SU-DHL-6 (cell line): ENCODE data around the gene GMPPA.

ENCODE experiments used
- H2AFZ ChIP-seq: fragments of 200-600 bp; sonication (generic); 2 replicates; pipeline ENCODE4 v1.6.1; 2014; ENCODE audit warnings: low read depth, mild to moderate bottlenecking, moderate library complexity, mixed read lengths, antibody characterized with exemption, low read length; ENCODE audit not compliant: severe bottlenecking
- H3F3A ChIP-seq: fragments of 200-600 bp; shearing (Covaris generic); 2 replicates; pipeline ENCODE4 v1.6.0; 2016; ENCODE audit warnings: antibody characterized with exemption, mild to moderate bottlenecking; ENCODE audit not compliant: insufficient read depth
- H3K27ac ChIP-seq: fragments of 200-600 bp; sonication (generic); 2 replicates; pipeline ENCODE4 v1.5.1; 2016; ENCODE audit warnings: low read depth, mild to moderate bottlenecking, low read length, moderate library complexity, mixed read lengths
- H3K27me3 ChIP-seq: fragments of 200-600 bp; sonication (generic), shearing (Covaris generic); 2 replicates; pipeline ENCODE4 v1.6.0; 2014; ENCODE audit warnings: mild to moderate bottlenecking, low read length
- H3K36me3 ChIP-seq: fragments of 200-600 bp; sonication (generic); 2 replicates; pipeline ENCODE4 v1.6.1; 2014; ENCODE audit warnings: mild to moderate bottlenecking, low read length, mixed read lengths
- H3K4me2 ChIP-seq: fragments of 300-600, 200-600 bp; shearing (Covaris generic), sonication (generic); 2 replicates; pipeline ENCODE4 v1.6.0; 2014; ENCODE audit warnings: low read length, low read depth, mild to moderate bottlenecking; ENCODE audit not compliant: poor library complexity, severe bottlenecking
- H3K4me3 ChIP-seq: fragments of 200-600 bp; sonication (generic); 2 replicates; pipeline ENCODE4 v1.5.1; 2014; ENCODE audit warnings: antibody characterized with exemption, low read length, mild to moderate bottlenecking, mixed read lengths; ENCODE audit not compliant: insufficient read depth, poor library complexity, severe bottlenecking
- H3K79me2 ChIP-seq: fragments of 200-600 bp; sonication (generic); 2 replicates; pipeline ENCODE4 v1.6.1; 2014; ENCODE audit warnings: mild to moderate bottlenecking, low read length, moderate library complexity; ENCODE audit not compliant: insufficient read depth
- H3K9ac ChIP-seq: fragments of 200-600 bp; sonication (generic); 2 replicates; pipeline ENCODE4 v1.7.0; 2014; ENCODE audit warnings: mild to moderate bottlenecking, low read length
- H3K9me2 ChIP-seq: fragments of 200-600 bp; sonication (generic); replicated peaks from 2 replicates; pipeline ENCODE4 v1.6.1; 2014; ENCODE audit warnings: low read length; ENCODE audit not compliant: insufficient read depth
- H3K9me3 ChIP-seq: fragments of 200-600 bp; sonication (generic); 2 replicates; pipeline ENCODE4 v1.6.1; 2014; ENCODE audit warnings: low read length, mixed read lengths; ENCODE audit not compliant: insufficient read depth
- H4K20me1 ChIP-seq: fragments of 200-600 bp; sonication (generic); 2 replicates; pipeline ENCODE4 v1.6.1; 2014; ENCODE audit warnings: low read depth, mild to moderate bottlenecking, antibody characterized with exemption, low read length, moderate library complexity, mixed read lengths
- EZH2phosphoT487 ChIP-seq: fragments of 200-600 bp; sonication (generic), shearing (Covaris generic); conservative IDR thresholded peaks from 2 replicates; pipeline ENCODE4 v1.6.1; 2018; ENCODE audit warnings: mild to moderate bottlenecking, antibody characterized with exemption, low read length, moderate library complexity, mixed read lengths
- TF ChIP-seq, protein P1 (sequence below): fragments of 200-600 bp; sonication (generic); IDR thresholded peaks from one replicate; pipeline ENCODE4 v1.5.1; 2017; ENCODE audit warnings: antibody characterized with exemption, mild to moderate bottlenecking, low read length, moderate library complexity; ENCODE audit not compliant: insufficient read depth, poor library complexity, severe bottlenecking

Gene GMPPA

GRCh38 chr2:219506802-219507526 lies 8.3 kb downstream of the GMPPA start:
- Histone ChIP-seq H4K20me1 (no peaks in the 10 kb centered on the region), H3K79me2 (no peaks in the 10 kb centered on the region), H3K9me2 (no peaks in the 10 kb centered on the region), H3F3A (no peaks in the 10 kb centered on the region), H3K27ac (no peak overlapping the region), H3K4me3 (no peak overlapping the region), H3K27me3 (no peaks in the 10 kb centered on the region), H3K9ac (no peak overlapping the region), H3K9me3 (no peaks in the 10 kb centered on the region), H2AFZ (no peak overlapping the region), H3K4me2 (no peak overlapping the region), H3K36me3 (no peaks in the 10 kb centered on the region)
- no peak for TF ChIP-seq EZH2phosphoT487
- TF ChIP-seq, protein P1, sequence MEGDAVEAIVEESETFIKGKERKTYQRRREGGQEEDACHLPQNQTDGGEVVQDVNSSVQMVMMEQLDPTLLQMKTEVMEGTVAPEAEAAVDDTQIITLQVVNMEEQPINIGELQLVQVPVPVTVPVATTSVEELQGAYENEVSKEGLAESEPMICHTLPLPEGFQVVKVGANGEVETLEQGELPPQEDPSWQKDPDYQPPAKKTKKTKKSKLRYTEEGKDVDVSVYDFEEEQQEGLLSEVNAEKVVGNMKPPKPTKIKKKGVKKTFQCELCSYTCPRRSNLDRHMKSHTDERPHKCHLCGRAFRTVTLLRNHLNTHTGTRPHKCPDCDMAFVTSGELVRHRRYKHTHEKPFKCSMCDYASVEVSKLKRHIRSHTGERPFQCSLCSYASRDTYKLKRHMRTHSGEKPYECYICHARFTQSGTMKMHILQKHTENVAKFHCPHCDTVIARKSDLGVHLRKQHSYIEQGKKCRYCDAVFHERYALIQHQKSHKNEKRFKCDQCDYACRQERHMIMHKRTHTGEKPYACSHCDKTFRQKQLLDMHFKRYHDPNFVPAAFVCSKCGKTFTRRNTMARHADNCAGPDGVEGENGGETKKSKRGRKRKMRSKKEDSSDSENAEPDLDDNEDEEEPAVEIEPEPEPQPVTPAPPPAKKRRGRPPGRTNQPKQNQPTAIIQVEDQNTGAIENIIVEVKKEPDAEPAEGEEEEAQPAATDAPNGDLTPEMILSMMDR: no peak

- Histone ChIP-seq H3K9ac (no peak overlapping the region), H3K4me2 (no peak overlapping the region), H3K9me3 (no peaks in the 10 kb centered on the region), H3K9me2 (no peaks in the 10 kb centered on the region), H4K20me1 (no peaks in the 10 kb centered on the region), H3K27ac (no peak overlapping the region), H3K4me3 (no peak overlapping the region), H3K27me3 (no peaks in the 10 kb centered on the region), H3F3A (no peaks in the 10 kb centered on the region), H3K36me3 (no peaks in the 10 kb centered on the region), H3K79me2 (no peaks in the 10 kb centered on the region), H2AFZ (no peak overlapping the region)
- TF ChIP-seq, protein P1: no peak
- no peak for TF ChIP-seq EZH2phosphoT487
These were observed 9.1 kb downstream of the GMPPA start for GRCh38 chr2:219507581-219508443.

- no peak overlapping the region for H2AFZ ChIP-seq
- H3K4me2 ChIP-seq: no peak overlapping the region
- no peak overlapping the region for H3K27ac ChIP-seq
- no peak overlapping the region for H3K9ac ChIP-seq
- H3K79me2 ChIP-seq: no peaks in the 10 kb centered on the region
- no peaks in the 10 kb centered on the region for H4K20me1 ChIP-seq
- no peaks in the 10 kb centered on the region for H3K9me3 ChIP-seq
- no peaks in the 10 kb centered on the region for H3K27me3 ChIP-seq
- H3F3A ChIP-seq: no peaks in the 10 kb centered on the region
- no peaks in the 10 kb centered on the region for H3K36me3 ChIP-seq
- H3K4me3 ChIP-seq: no peak overlapping the region
- TF ChIP-seq EZH2phosphoT487: no peak
- TF ChIP-seq, protein P1: no peak
- H3K9me2 ChIP-seq: no peaks in the 10 kb centered on the region
These were observed 9.7 kb downstream of the GMPPA start for GRCh38 chr2:219508444-219508734.
